IMR-90 (cell line): ENCODE results near the gene PDZD2. TPM values are rescaled to one million over a fixed set of nuclear protein-coding genes. Genes with fewer than 3 reads are reported as not detected.

ENCODE experiments used
- ATAC-seq: fragments of 200-7000 bp; cut with Tn5 transposase; 2 replicates; pipeline ENCODE4 v1.9.1; 2020; ENCODE audit warnings: low read depth, mild to moderate bottlenecking, moderate library complexity
- BruUV-seq: library from RNA; stranded (reverse); fragments of 400-500 nt; replicated peaks from 2 replicates; lab custom pipeline; 2021; lab: Mats Ljungman, UMichigan
- CTCF ChIA-PET: fragments of 300-600 bp; formaldehyde crosslinking; extraction: SDS; loops from one replicate; lab custom pipeline; 2021; ENCODE audit warnings: antibody characterized with exemption; lab: Yijun Ruan, JAX
- POLR2A ChIA-PET: fragments of 300-600 bp; sonication (Branson Sonifier 250); formaldehyde crosslinking; loops from one replicate; lab custom pipeline; 2022; ENCODE audit warnings: antibody characterized with exemption; ENCODE audit not compliant: unreplicated experiment; lab: Charles Lee
- DNase-seq: peaks from one replicate; pipeline ENCODE4 v3.0.0; 2013
- H2AFZ ChIP-seq: replicated peaks from 2 replicates; pipeline ENCODE3; 2013; ENCODE audit warnings: low read length, mild to moderate bottlenecking; ENCODE audit not compliant: poor library complexity
- H2AK5ac ChIP-seq: 2 replicates; pipeline ENCODE4 v1.6.1; 2013; ENCODE audit warnings: low read depth, low read length, inconsistent platforms
- H2AK9ac ChIP-seq: replicated peaks from 2 replicates; pipeline ENCODE3; 2013; ENCODE audit warnings: mild to moderate bottlenecking, low read depth, low read length, moderate library complexity; ENCODE audit not compliant: poor library complexity
- H2BK120ac ChIP-seq: 2 replicates; pipeline ENCODE4 v1.6.1; 2013; ENCODE audit warnings: low read depth, low read length, inconsistent platforms
- H2BK15ac ChIP-seq: 3 replicates; pipeline ENCODE4 v1.6.1; 2013; ENCODE audit warnings: low read depth, low read length, inconsistent platforms
- H2BK20ac ChIP-seq: 2 replicates; pipeline ENCODE4 v1.6.1; 2013; ENCODE audit warnings: low read depth, mild to moderate bottlenecking, inconsistent platforms, low read length, moderate library complexity
- H2BK5ac ChIP-seq: 2 replicates; pipeline ENCODE4 v1.6.1; 2013; ENCODE audit warnings: mild to moderate bottlenecking, low read depth, low read length, inconsistent platforms; ENCODE audit not compliant: poor library complexity, severe bottlenecking
- H3K14ac ChIP-seq: replicated peaks from 2 replicates; pipeline ENCODE4 v1.6.1; 2013; ENCODE audit warnings: low read depth, low read length, inconsistent platforms
- H3K18ac ChIP-seq: 2 replicates; pipeline ENCODE4 v1.6.1; 2013; ENCODE audit warnings: low read depth, low read length, control low read depth
- H3K23ac ChIP-seq: 2 replicates; pipeline ENCODE4 v1.6.1; 2013; ENCODE audit warnings: low read depth, low read length, inconsistent platforms
- H3K27ac ChIP-seq: 2 replicates; pipeline ENCODE4 v1.5.1; 2013; ENCODE audit warnings: mild to moderate bottlenecking, control low read depth, low read length; ENCODE audit not compliant: insufficient read depth
- H3K27me3 ChIP-seq: 2 replicates; pipeline ENCODE4 v1.6.1; 2013; ENCODE audit warnings: low read length; ENCODE audit not compliant: control insufficient read depth, insufficient read depth
- H3K36me3 ChIP-seq: 2 replicates; pipeline ENCODE4 v1.6.1; 2013; ENCODE audit warnings: low read length, mixed read lengths; ENCODE audit not compliant: control insufficient read depth, insufficient read depth
- H3K4ac ChIP-seq: 2 replicates; pipeline ENCODE4 v1.6.1; 2013; ENCODE audit warnings: low read depth, low read length, inconsistent platforms
- H3K4me1 ChIP-seq: 2 replicates; pipeline ENCODE4 v1.6.1; 2013; ENCODE audit warnings: low read length, mixed read lengths; ENCODE audit not compliant: control insufficient read depth, insufficient read depth
- H3K4me2 ChIP-seq: 2 replicates; pipeline ENCODE4 v1.6.1; 2013; ENCODE audit warnings: low read depth, mild to moderate bottlenecking, control low read depth, low read length, moderate library complexity
- H3K4me3 ChIP-seq: 2 replicates; pipeline ENCODE4 v1.5.1; 2013; ENCODE audit warnings: low read depth, mild to moderate bottlenecking, control low read depth, low read length, moderate library complexity; ENCODE audit not compliant: insufficient read depth
- H3K56ac ChIP-seq: 2 replicates; pipeline ENCODE4 v1.6.1; 2013; ENCODE audit warnings: low read length, inconsistent platforms; ENCODE audit not compliant: insufficient read depth; ENCODE audit errors: extremely low read depth
- H3K79me1 ChIP-seq, 2 experiments: 2 replicates each; pipeline ENCODE4 v1.6.1; 2013; ENCODE audit warnings: low read length in 2 of 2, inconsistent platforms in 1 of 2, low read depth in 1 of 2
- H3K9ac ChIP-seq: 2 replicates; pipeline ENCODE4 v1.6.1; 2013; ENCODE audit warnings: low read depth, low read length, control low read depth
- H3K9me1 ChIP-seq: 2 replicates; pipeline ENCODE4 v1.6.1; 2013; ENCODE audit warnings: low read length, inconsistent platforms; ENCODE audit not compliant: insufficient read depth
- H3K9me3 ChIP-seq: 2 replicates; pipeline ENCODE4 v1.6.1; 2013; ENCODE audit warnings: low read length; ENCODE audit not compliant: control insufficient read depth, insufficient read depth
- H4K20me1 ChIP-seq: 2 replicates; pipeline ENCODE4 v1.6.1; 2013; ENCODE audit warnings: low read length, inconsistent platforms; ENCODE audit not compliant: insufficient read depth
- H4K5ac ChIP-seq: 2 replicates; pipeline ENCODE4 v1.6.1; 2013; ENCODE audit warnings: mild to moderate bottlenecking, low read depth, low read length, control low read depth
- H4K8ac ChIP-seq, 2 experiments: 2 replicates each; pipeline ENCODE4 v1.6.1; 2013; ENCODE audit warnings: low read depth in 2 of 2, low read length in 2 of 2, control low read depth in 1 of 2, inconsistent platforms in 1 of 2
- H4K91ac ChIP-seq: 2 replicates; pipeline ENCODE4 v1.6.1; 2013; ENCODE audit warnings: low read depth, low read length, inconsistent platforms; ENCODE audit not compliant: insufficient read depth
- BHLHE40 ChIP-seq: fragments of 150-350 bp; IDR thresholded peaks from 2 replicates; pipeline ENCODE4 v1.6.1; 2016; ENCODE audit warnings: mild to moderate bottlenecking, low read depth, low read length
- CEBPB ChIP-seq: IDR thresholded peaks from 2 replicates; pipeline ENCODE4 v1.6.1; 2012; ENCODE audit warnings: low read depth, low read length, improper control_type of control experiment
- CHD1 ChIP-seq: IDR thresholded peaks from 2 replicates; pipeline ENCODE4 v1.6.1; 2012; ENCODE audit warnings: low read depth, low read length, improper control_type of control experiment
- FOS ChIP-seq: fragments of 150-350 bp; IDR thresholded peaks from 2 replicates; pipeline ENCODE4 v1.6.1; 2016; ENCODE audit warnings: low read depth, low read length
- MAFK ChIP-seq: IDR thresholded peaks from 2 replicates; pipeline ENCODE4 v1.6.1; 2012; ENCODE audit warnings: low read depth, low read length, improper control_type of control experiment
- MAZ ChIP-seq: IDR thresholded peaks from 2 replicates; pipeline ENCODE4 v1.6.1; 2012; ENCODE audit warnings: low read depth, mild to moderate bottlenecking, low read length, improper control_type of control experiment, moderate library complexity, borderline replicate concordance
- MXI1 ChIP-seq: IDR thresholded peaks from 2 replicates; pipeline ENCODE4 v1.6.1; 2012; ENCODE audit warnings: low read depth, mild to moderate bottlenecking, low read length, moderate library complexity, borderline replicate concordance
- NFE2L2 ChIP-seq: fragments of 150-350 bp; IDR thresholded peaks from 2 replicates; pipeline ENCODE4 v1.6.1; 2016; ENCODE audit warnings: low read depth, mild to moderate bottlenecking, low read length
- POLR2A ChIP-seq: IDR thresholded peaks from 2 replicates; pipeline ENCODE4 v1.6.1; 2012; ENCODE audit warnings: mild to moderate bottlenecking, low read depth, low read length
- RAD21 ChIP-seq: IDR thresholded peaks from 2 replicates; pipeline ENCODE4 v1.6.1; 2012; ENCODE audit warnings: low read length, improper control_type of control experiment
- RCOR1 ChIP-seq: IDR thresholded peaks from 2 replicates; pipeline ENCODE4 v1.6.1; 2012; ENCODE audit warnings: mild to moderate bottlenecking, low read length, improper control_type of control experiment; ENCODE audit not compliant: insufficient replicate concordance
- RFX5 ChIP-seq: IDR thresholded peaks from 2 replicates; pipeline ENCODE4 v1.8.0; 2012; ENCODE audit warnings: low read depth, mild to moderate bottlenecking, low read length, moderate library complexity
- SMC3 ChIP-seq: fragments of 150-350 bp; IDR thresholded peaks from 2 replicates; pipeline ENCODE4 v1.6.1; 2016; ENCODE audit warnings: low read depth, mild to moderate bottlenecking, antibody characterized with exemption, low read length, moderate library complexity
- WGBS, 2 experiments: methylation state at CpG; one replicate each; pipeline versions ENCODE4 v1.1.5 to v1.1.7; 2013; ENCODE audit warnings: missing lambda C conversion rate in 2 of 2; ENCODE audit not compliant: insufficient read length in 1 of 2; ENCODE audit errors: extremely low coverage in 2 of 2; 5-methylcytosine and 5-hydroxymethylcytosine counted together
- dilution Hi-C: fragments of 300-500 bp; cut with HindIII; formaldehyde crosslinking; loops from one replicate; pipeline ENCODE4 v1.14.3; 2018; ENCODE audit warnings: low sequenced_read_pairs; ENCODE audit not compliant: unreplicated experiment
- in situ Hi-C: fragments of 300-500 bp; cut with MboI; formaldehyde crosslinking; loops from 3 replicates; pipeline ENCODE4 v1.14.3; 2019; ENCODE audit warnings: low sequenced_read_pairs, inconsistent platforms, mixed read lengths
- intact Hi-C: fragments of 100-400 bp; cut with micrococcal nuclease; formaldehyde crosslinking; loops from 2 replicates; pipeline ENCODE4 v1.10.0; 2022
- polyA plus RNA-seq, 3 experiments: library from polyadenylated mRNA; depleted of rRNA; stranded (reverse); fragments of >200 nt; gene quantifications; 2 replicates each; pipeline ENCODE4 v1.2.3, GENCODE V29; 2012; ENCODE audit warnings: low replicate concordance in 1 of 3
- total RNA-seq: library from RNA; depleted of rRNA; stranded (reverse); fragments of >200 nt; gene quantifications from 2 replicates; pipeline ENCODE4 v1.2.3, GENCODE V29; 2012
- TF ChIP-seq, protein P1 (sequence below): fragments of 150-350 bp; IDR thresholded peaks from 2 replicates; pipeline ENCODE4 v1.6.1; 2016; ENCODE audit warnings: low read depth, mild to moderate bottlenecking, low read length, moderate library complexity, borderline replicate concordance
- TF ChIP-seq, protein P2 (sequence below): fragments of 150-350 bp; IDR thresholded peaks from 2 replicates; pipeline ENCODE4 v1.6.1; 2017; ENCODE audit warnings: mild to moderate bottlenecking, antibody characterized with exemption, low read length, low read depth
- TF ChIP-seq, protein P3 (sequence below): conservative IDR thresholded peaks from 2 replicates; pipeline ENCODE4 v1.5.1; 2012; ENCODE audit warnings: mild to moderate bottlenecking, low read depth, low read length, improper control_type of control experiment

PDZD2 gene
- total and polyA plus RNA-seq, 2 of the 4 experiments (the other 2 are of a cell fraction) = under 0.01 to 0.02 TPM

DNA sequence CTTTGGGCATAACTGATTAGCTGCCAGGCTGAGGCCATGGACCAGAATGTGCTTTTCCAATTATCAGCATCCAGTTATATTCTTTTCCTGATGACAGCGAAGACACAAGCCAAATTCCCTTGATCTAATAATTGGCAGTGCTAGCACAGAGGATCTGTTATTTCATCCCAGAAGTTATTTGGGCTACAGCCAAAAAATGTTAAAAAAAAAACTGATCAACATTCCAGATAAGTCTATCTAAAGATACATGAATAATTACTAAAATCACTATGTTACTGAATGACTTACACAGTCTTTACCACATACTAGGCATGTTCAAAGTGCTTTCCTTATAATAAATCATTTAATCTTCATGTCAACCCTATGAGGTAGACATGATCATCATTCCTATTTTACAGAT, 13.5 kb upstream of the PDZD2 start:
- Histone ChIP-seq H2BK20ac (no peak overlapping the region), H3K23ac (no peak overlapping the region), H3K4me2 (no peak overlapping the region), H2BK5ac (no peak overlapping the region), H3K14ac (no peak overlapping the region), H3K79me1 (no peaks in the 10 kb centered on the region), H2BK15ac (no peak overlapping the region), H3K9me1 (no peaks in the 10 kb centered on the region), H4K91ac (no peak overlapping the region), H3K4ac (no peak overlapping the region), H3K4me3 (no peak overlapping the region), H3K18ac (no peak overlapping the region), H4K5ac (no peak overlapping the region), H3K56ac (no peak overlapping the region), H2AK9ac (no peak overlapping the region), H2AFZ (no peak overlapping the region), H3K27me3 (peaks cover 7% of the 10 kb centered on the region), H4K20me1 (no peaks in the 10 kb centered on the region), H3K36me3 (no peaks in the 10 kb centered on the region), H3K4me1 (no peaks in the 10 kb centered on the region), H3K27ac (no peak overlapping the region), H2AK5ac (no peak overlapping the region), H2BK120ac (no peak overlapping the region), H3K9ac (no peak overlapping the region), H3K9me3 (no peaks in the 10 kb centered on the region), H4K8ac (no peak overlapping the region)
- in situ Hi-C loops = no loop called here
- no peak for TF ChIP-seq FOS
- no peak for TF ChIP-seq CEBPB
- TF ChIP-seq MXI1 = no peak
- TF ChIP-seq, protein P1, sequence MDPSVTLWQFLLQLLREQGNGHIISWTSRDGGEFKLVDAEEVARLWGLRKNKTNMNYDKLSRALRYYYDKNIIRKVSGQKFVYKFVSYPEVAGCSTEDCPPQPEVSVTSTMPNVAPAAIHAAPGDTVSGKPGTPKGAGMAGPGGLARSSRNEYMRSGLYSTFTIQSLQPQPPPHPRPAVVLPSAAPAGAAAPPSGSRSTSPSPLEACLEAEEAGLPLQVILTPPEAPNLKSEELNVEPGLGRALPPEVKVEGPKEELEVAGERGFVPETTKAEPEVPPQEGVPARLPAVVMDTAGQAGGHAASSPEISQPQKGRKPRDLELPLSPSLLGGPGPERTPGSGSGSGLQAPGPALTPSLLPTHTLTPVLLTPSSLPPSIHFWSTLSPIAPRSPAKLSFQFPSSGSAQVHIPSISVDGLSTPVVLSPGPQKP = no peak
- no peak for TF ChIP-seq NFE2L2
- no peak for TF ChIP-seq RFX5
- TF ChIP-seq CHD1 = no peak
- TF ChIP-seq, protein P2, sequence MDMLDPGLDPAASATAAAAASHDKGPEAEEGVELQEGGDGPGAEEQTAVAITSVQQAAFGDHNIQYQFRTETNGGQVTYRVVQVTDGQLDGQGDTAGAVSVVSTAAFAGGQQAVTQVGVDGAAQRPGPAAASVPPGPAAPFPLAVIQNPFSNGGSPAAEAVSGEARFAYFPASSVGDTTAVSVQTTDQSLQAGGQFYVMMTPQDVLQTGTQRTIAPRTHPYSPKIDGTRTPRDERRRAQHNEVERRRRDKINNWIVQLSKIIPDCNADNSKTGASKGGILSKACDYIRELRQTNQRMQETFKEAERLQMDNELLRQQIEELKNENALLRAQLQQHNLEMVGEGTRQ = no peak
- TF ChIP-seq RCOR1 = no peak
- no peak for TF ChIP-seq BHLHE40
- TF ChIP-seq, protein P3, sequence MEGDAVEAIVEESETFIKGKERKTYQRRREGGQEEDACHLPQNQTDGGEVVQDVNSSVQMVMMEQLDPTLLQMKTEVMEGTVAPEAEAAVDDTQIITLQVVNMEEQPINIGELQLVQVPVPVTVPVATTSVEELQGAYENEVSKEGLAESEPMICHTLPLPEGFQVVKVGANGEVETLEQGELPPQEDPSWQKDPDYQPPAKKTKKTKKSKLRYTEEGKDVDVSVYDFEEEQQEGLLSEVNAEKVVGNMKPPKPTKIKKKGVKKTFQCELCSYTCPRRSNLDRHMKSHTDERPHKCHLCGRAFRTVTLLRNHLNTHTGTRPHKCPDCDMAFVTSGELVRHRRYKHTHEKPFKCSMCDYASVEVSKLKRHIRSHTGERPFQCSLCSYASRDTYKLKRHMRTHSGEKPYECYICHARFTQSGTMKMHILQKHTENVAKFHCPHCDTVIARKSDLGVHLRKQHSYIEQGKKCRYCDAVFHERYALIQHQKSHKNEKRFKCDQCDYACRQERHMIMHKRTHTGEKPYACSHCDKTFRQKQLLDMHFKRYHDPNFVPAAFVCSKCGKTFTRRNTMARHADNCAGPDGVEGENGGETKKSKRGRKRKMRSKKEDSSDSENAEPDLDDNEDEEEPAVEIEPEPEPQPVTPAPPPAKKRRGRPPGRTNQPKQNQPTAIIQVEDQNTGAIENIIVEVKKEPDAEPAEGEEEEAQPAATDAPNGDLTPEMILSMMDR = no peak
- no peak for TF ChIP-seq MAZ
- TF ChIP-seq SMC3 = no peak
- TF ChIP-seq POLR2A = no peak
- no peak for TF ChIP-seq MAFK
- no peak for TF ChIP-seq RAD21
- POLR2A ChIA-PET = no interaction called here
- CTCF ChIA-PET = no interaction called here
- no CpG with 5 or more reads among the region's 1 CpG for WGBS, 2 experiments
- ATAC-seq (no peak), DNase-seq (no peak)
- no TSS peak for BruUV-seq
- dilution Hi-C loops = no loop called here
- intact Hi-C loops = no loop called here
